ENCODE measurements around the gene DNAI1.

Gene DNAI1

DNA sequence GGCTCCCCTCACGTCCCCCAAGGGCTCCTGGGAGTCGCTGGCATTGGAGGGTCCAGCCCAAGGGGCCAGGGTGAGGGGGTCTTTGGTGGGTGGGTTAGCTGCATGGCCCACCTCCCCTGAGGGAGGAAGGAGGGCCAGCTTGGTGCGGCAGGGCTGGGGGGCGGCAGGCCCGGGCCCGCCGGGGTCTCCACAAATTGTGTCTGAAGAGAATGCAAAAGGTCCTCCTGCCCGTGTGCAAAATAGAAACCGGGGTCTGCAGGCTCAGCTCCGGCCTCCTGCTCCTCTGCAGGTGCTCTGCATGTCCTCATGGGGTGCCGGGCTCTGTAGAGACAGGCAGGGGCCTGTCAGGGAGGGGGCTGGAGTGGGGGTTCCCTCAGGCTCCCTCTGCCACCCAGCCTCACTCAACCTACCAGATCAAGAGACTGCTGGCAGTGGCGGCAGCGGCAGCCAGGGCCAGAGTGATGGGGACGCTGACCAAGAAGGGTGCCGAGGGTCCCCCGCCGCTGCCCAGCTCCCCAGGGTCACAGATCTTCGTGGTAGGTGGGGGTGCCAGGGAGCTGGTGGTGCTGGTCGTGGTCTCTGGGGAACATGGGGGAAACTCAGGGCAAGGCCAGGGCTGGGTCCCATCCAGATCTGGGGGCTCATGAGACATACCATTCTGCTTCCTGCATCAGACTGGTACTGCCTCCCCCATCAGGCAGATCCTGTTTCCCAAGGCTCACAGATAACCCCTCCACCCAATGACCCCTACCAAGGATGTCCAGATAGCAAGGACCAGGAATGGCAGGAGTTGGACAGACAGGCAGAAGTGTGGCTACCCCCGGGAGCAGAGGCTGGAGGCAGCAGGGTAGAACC lies 93.4 kb downstream of the DNAI1 start:
- no peaks in the 10 kb centered on the region for H3K4me1 ChIP-seq (ENCODE audit: control insufficient read depth, insufficient read depth, low read length, unreplicated experiment)
- no peaks in the 10 kb centered on the region; the same call in 1 of the 2 replicates for H3K27me3 ChIP-seq (ENCODE audit: insufficient read depth, low read length)
- no peaks in the 10 kb centered on the region for H3K36me3 ChIP-seq (ENCODE audit: insufficient read depth, low read length)
- H3K27ac ChIP-seq (ENCODE audit: low read depth, low read length) = no peak overlapping the region
- no peak overlapping the region for H2AFZ ChIP-seq (ENCODE audit: low read length, unreplicated experiment)
- no peaks in the 10 kb centered on the region for H3K79me2 ChIP-seq (ENCODE audit: control insufficient read depth, insufficient read depth, low read length, unreplicated experiment)
- H3K4me3 ChIP-seq (ENCODE audit: low read depth, low read length) = no peak overlapping the region

DNA sequence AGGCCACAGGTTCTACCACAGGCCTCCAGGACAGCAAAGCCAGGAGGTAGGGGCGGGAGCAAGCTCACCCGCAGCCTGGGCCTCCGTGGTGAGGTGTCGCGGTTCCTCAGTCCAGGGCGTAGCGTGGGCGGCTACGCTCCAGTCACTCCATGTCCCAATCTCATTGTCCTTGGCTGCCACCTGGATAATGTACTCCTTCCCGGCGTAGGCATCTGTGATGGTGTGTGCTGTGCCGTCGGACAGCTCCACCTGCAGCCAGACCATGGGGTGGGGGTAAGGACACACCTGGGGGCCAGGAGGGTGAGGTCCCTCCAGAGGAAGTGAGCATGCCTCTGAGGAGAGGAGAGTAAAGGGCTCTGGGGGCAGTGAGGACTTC lies 94.0 kb downstream of the DNAI1 start:
- Histone ChIP-seq H3K36me3 (ENCODE audit: insufficient read depth, low read length) (no peaks in the 10 kb centered on the region), H3K79me2 (ENCODE audit: control insufficient read depth, insufficient read depth, low read length, unreplicated experiment) (no peaks in the 10 kb centered on the region), H2AFZ (ENCODE audit: low read length, unreplicated experiment) (no peak overlapping the region), H3K4me1 (ENCODE audit: control insufficient read depth, insufficient read depth, low read length, unreplicated experiment) (no peaks in the 10 kb centered on the region), H3K4me3 (ENCODE audit: low read depth, low read length) (no peak overlapping the region), H3K27me3 (ENCODE audit: insufficient read depth, low read length) (no peaks in the 10 kb centered on the region; the same call in 1 of the 2 replicates), H3K27ac (ENCODE audit: low read depth, low read length) (no peak overlapping the region)

DNA sequence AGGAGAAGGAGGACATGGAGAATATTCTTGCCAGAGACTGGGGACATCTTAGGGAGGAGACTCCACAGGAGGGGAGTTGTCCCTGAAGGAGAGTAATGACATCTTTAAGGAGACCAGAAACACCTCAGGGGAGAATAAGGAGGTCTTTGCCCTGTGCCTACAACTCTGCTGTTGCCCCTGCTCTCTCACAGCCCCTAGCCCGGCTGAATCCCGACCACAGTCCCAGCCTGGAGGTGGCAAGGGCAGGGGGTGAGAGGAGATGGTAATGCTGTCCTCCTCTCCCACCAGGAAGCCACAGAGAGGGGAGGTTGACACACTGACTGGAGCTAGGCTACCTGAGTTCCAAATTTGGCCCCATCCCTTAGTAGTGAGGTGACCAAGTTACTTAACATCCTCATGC lies 94.4 kb downstream of the DNAI1 start:
- H3K4me3 ChIP-seq (ENCODE audit: low read depth, low read length) = no peak overlapping the region
- no peaks in the 10 kb centered on the region; the same call in 1 of the 2 replicates for H3K27me3 ChIP-seq (ENCODE audit: insufficient read depth, low read length)
- no peak overlapping the region for H2AFZ ChIP-seq (ENCODE audit: low read length, unreplicated experiment)
- no peaks in the 10 kb centered on the region for H3K36me3 ChIP-seq (ENCODE audit: insufficient read depth, low read length)
- no peaks in the 10 kb centered on the region for H3K4me1 ChIP-seq (ENCODE audit: control insufficient read depth, insufficient read depth, low read length, unreplicated experiment)
- H3K27ac ChIP-seq (ENCODE audit: low read depth, low read length) = no peak overlapping the region
- H3K79me2 ChIP-seq (ENCODE audit: control insufficient read depth, insufficient read depth, low read length, unreplicated experiment) = no peaks in the 10 kb centered on the region

DNA sequence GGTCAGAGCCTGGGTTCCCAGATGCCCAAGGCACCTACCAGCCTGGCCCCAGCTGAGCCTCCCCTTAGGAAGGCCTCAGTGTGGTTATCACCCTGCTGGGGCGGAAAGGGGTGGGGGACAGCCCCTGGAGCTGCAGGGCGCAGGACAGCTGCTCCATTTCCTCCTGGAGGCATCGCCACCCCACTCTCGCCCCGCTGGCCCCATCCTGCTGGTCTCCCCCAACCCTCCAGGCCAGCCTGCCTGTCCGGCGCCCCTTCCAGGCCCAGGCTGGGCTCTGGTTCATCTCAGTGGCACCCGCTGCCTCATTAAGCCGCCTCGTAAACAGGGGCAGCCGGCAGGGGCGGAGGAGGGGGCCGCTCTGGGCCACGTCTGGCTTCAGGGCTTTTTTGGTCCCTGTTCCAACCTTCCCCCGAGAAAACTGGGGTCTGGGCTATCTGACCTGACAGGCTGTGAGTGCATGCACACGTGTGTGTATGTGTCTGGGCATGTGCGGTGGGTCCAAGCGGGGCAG lies 95.0 kb downstream of the DNAI1 start:
- no peak overlapping the region for H3K27ac ChIP-seq (ENCODE audit: low read depth, low read length)
- no peaks in the 10 kb centered on the region for H3K79me2 ChIP-seq (ENCODE audit: control insufficient read depth, insufficient read depth, low read length, unreplicated experiment)
- no peaks in the 10 kb centered on the region for H3K4me1 ChIP-seq (ENCODE audit: control insufficient read depth, insufficient read depth, low read length, unreplicated experiment)
- H3K36me3 ChIP-seq (ENCODE audit: insufficient read depth, low read length) = no peaks in the 10 kb centered on the region
- no peak overlapping the region for H2AFZ ChIP-seq (ENCODE audit: low read length, unreplicated experiment)
- H3K4me3 ChIP-seq (ENCODE audit: low read depth, low read length) = no peak overlapping the region
- H3K27me3 ChIP-seq (ENCODE audit: insufficient read depth, low read length) = no peaks in the 10 kb centered on the region; the same call in 1 of the 2 replicates

DNA sequence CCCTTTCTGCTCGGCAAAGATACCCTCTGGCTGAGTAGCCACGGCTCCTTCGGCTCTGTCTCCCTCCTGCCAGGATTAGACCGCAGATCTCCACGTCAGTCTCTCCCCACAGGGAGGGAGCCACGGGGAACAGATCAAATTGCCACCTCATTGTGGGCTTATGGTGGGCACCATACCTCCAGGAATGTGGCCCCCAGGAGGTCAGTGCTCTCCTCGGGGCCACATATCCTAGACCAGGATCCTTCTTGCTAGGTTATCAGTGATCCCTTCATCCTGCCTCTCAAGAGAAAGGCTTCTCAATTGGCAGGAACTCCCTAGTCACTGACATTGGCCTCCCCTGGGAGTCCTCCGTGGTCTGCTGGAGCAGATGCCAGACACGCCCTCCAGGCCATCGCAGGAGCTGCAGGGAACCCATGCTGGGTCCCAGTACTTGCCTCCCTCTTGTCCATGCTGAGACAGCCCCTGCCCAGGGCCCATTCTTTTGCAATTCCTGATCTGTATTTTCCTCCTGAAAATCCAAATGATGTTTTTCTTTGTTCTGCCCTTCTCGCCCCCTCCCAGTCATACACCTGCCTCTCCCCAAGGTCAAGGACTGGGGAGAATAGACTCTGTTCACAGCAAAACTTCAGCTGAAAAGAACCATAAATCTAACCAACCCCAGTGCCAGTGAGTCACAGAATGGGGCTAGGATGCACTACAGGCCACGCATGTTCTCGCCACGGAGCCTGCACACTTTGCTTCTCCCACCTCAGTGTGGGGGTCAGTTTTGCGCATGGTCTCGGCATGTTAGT lies 95.8 kb downstream of the DNAI1 start:
- no peak overlapping the region for H3K4me3 ChIP-seq (ENCODE audit: low read depth, low read length)
- H3K27ac ChIP-seq (ENCODE audit: low read depth, low read length) = no peak overlapping the region
- no peaks in the 10 kb centered on the region for H3K79me2 ChIP-seq (ENCODE audit: control insufficient read depth, insufficient read depth, low read length, unreplicated experiment)
- H3K4me1 ChIP-seq (ENCODE audit: control insufficient read depth, insufficient read depth, low read length, unreplicated experiment) = peaks cover 4% of the 10 kb centered on the region
- no peak overlapping the region for H2AFZ ChIP-seq (ENCODE audit: low read length, unreplicated experiment)
- no peaks in the 10 kb centered on the region for H3K36me3 ChIP-seq (ENCODE audit: insufficient read depth, low read length)
- H3K27me3 ChIP-seq (ENCODE audit: insufficient read depth, low read length) = no peaks in the 10 kb centered on the region; the same call in 1 of the 2 replicates

GRCh38 chr9:34555002-34555348 lies 96.4 kb downstream of the DNAI1 start:
- Histone ChIP-seq H3K27me3 (ENCODE audit: insufficient read depth, low read length) (no peaks in the 10 kb centered on the region; the same call in 1 of the 2 replicates), H3K27ac (ENCODE audit: low read depth, low read length) (no peak overlapping the region), H2AFZ (ENCODE audit: low read length, unreplicated experiment) (no peak overlapping the region), H3K36me3 (ENCODE audit: insufficient read depth, low read length) (no peaks in the 10 kb centered on the region), H3K79me2 (ENCODE audit: control insufficient read depth, insufficient read depth, low read length, unreplicated experiment) (no peaks in the 10 kb centered on the region), H3K4me1 (ENCODE audit: control insufficient read depth, insufficient read depth, low read length, unreplicated experiment) (peaks cover 10% of the 10 kb centered on the region), H3K4me3 (ENCODE audit: low read depth, low read length) (no peak overlapping the region)

- Histone ChIP-seq H2AFZ (ENCODE audit: low read length, unreplicated experiment) (no peak overlapping the region), H3K4me3 (ENCODE audit: low read depth, low read length) (no peak overlapping the region), H3K27me3 (ENCODE audit: insufficient read depth, low read length) (no peaks in the 10 kb centered on the region; the same call in 1 of the 2 replicates), H3K36me3 (ENCODE audit: insufficient read depth, low read length) (no peaks in the 10 kb centered on the region), H3K79me2 (ENCODE audit: control insufficient read depth, insufficient read depth, low read length, unreplicated experiment) (no peaks in the 10 kb centered on the region), H3K27ac (ENCODE audit: low read depth, low read length) (no peak overlapping the region), H3K4me1 (ENCODE audit: control insufficient read depth, insufficient read depth, low read length, unreplicated experiment) (peaks cover 15% of the 10 kb centered on the region)
Measured at GRCh38 chr9:34555500-34555899, 96.9 kb downstream of the DNAI1 start.

DNA sequence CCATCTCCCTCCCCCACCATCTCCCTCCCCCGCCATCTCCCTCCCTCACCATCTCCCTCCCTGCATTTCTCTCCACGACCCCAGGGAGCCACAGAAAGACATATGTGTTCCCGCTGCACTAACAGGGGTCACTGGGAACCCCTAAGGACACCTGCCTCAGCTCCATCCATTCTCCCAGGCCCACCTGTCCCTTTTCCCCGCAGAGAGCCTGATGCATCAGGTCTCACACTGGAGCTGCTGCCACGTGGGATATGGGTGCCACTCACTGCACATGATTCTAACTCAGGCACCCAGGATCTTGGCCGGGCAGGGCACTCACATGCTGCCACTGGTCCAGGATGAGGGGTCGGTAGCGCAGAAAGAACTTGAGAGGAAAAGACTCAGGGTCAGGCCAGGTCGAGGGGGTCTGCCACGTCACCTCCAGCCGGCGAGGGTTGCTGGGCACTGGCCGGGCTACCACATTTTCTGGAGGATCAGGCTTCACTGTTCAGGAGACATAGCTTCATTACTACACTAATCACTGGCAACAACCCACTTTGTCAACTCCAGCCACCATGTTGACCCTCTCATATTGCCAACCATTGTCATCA lies 97.4 kb downstream of the DNAI1 start:
- no peak overlapping the region for H3K4me3 ChIP-seq (ENCODE audit: low read depth, low read length)
- no peaks in the 10 kb centered on the region for H3K79me2 ChIP-seq (ENCODE audit: control insufficient read depth, insufficient read depth, low read length, unreplicated experiment)
- H2AFZ ChIP-seq (ENCODE audit: low read length, unreplicated experiment) = no peak overlapping the region
- no peak overlapping the region for H3K27ac ChIP-seq (ENCODE audit: low read depth, low read length)
- H3K27me3 ChIP-seq (ENCODE audit: insufficient read depth, low read length) = no peaks in the 10 kb centered on the region; the same call in 1 of the 2 replicates
- H3K4me1 ChIP-seq (ENCODE audit: control insufficient read depth, insufficient read depth, low read length, unreplicated experiment) = peaks cover 19% of the 10 kb centered on the region
- H3K36me3 ChIP-seq (ENCODE audit: insufficient read depth, low read length) = no peaks in the 10 kb centered on the region

- no peaks in the 10 kb centered on the region for H3K79me2 ChIP-seq (ENCODE audit: control insufficient read depth, insufficient read depth, low read length, unreplicated experiment)
- no peak overlapping the region for H3K4me3 ChIP-seq (ENCODE audit: low read depth, low read length)
- H2AFZ ChIP-seq (ENCODE audit: low read length, unreplicated experiment) = no peak overlapping the region
- peaks cover 19% of the 10 kb centered on the region for H3K4me1 ChIP-seq (ENCODE audit: control insufficient read depth, insufficient read depth, low read length, unreplicated experiment)
- no peaks in the 10 kb centered on the region for H3K36me3 ChIP-seq (ENCODE audit: insufficient read depth, low read length)
- no peaks in the 10 kb centered on the region; the same call in 1 of the 2 replicates for H3K27me3 ChIP-seq (ENCODE audit: insufficient read depth, low read length)
- no peak overlapping the region for H3K27ac ChIP-seq (ENCODE audit: low read depth, low read length)
Measured at GRCh38 chr9:34556949-34557348, 98.3 kb downstream of the DNAI1 start.

- Histone ChIP-seq H2AFZ (ENCODE audit: low read length, unreplicated experiment) (no peak overlapping the region), H3K36me3 (ENCODE audit: insufficient read depth, low read length) (no peaks in the 10 kb centered on the region), H3K4me3 (ENCODE audit: low read depth, low read length) (no peak overlapping the region), H3K27me3 (ENCODE audit: insufficient read depth, low read length) (no peaks in the 10 kb centered on the region; the same call in 1 of the 2 replicates), H3K4me1 (ENCODE audit: control insufficient read depth, insufficient read depth, low read length, unreplicated experiment) (peaks cover 19% of the 10 kb centered on the region), H3K27ac (ENCODE audit: low read depth, low read length) (no peak overlapping the region), H3K79me2 (ENCODE audit: control insufficient read depth, insufficient read depth, low read length, unreplicated experiment) (no peaks in the 10 kb centered on the region)
Measured at GRCh38 chr9:34557426-34558321, 99.1 kb downstream of the DNAI1 start.
